K562 (cell line): Measurements from ENCODE around the gene FAM171A2. TPM values are rescaled to one million over a fixed set of nuclear protein-coding genes. Genes with fewer than 3 reads are reported as not detected.

Experiments
- CHD4 ChIP-seq: fragments of 200-600 bp; sonication (generic); IDR thresholded peaks from 3 replicates; pipeline ENCODE4 v1.6.1; 2012; ENCODE audit warnings: low read depth, mild to moderate bottlenecking, mixed read lengths, low read length, inconsistent platforms; ENCODE audit not compliant: insufficient read depth, insufficient replicate concordance, poor library complexity, severe bottlenecking
- CREM ChIP-seq: IDR thresholded peaks from 2 replicates; pipeline ENCODE4 v1.6.1; 2014; ENCODE audit warnings: antibody characterized with exemption, low read depth
- HCFC1 ChIP-seq: IDR thresholded peaks from 2 replicates; pipeline ENCODE4 v1.6.1; 2012; ENCODE audit warnings: low read depth, low read length, improper control_type of control experiment
- KLF10 ChIP-seq: fragments of 250-450 bp; sonication (Bioruptor Pico); IDR thresholded peaks from 2 replicates; pipeline ENCODE4 v1.6.1; 2021; ENCODE audit warnings: matching md5 sums
- SP1 ChIP-seq: sonication (generic); formaldehyde crosslinking; IDR thresholded peaks from 2 replicates; pipeline ENCODE4 v1.8.1; 2022; ENCODE audit warnings: mild to moderate bottlenecking, missing genetic modification reagents
- SRSF9 ChIP-seq: fragments of 200-400 bp; formaldehyde crosslinking; IDR thresholded peaks from 2 replicates; pipeline ENCODE4 v1.6.1; 2017; ENCODE audit warnings: low read depth, low read length, borderline replicate concordance
- ZFX ChIP-seq: sonication (generic); formaldehyde crosslinking; IDR thresholded peaks from 2 replicates; pipeline ENCODE4 v1.8.0; 2022; ENCODE audit warnings: mild to moderate bottlenecking, missing genetic modification reagents, moderate library complexity
- ZKSCAN1 ChIP-seq: fragments of 150-350 bp; IDR thresholded peaks from 2 replicates; pipeline ENCODE4 v1.6.1; 2016; ENCODE audit warnings: low read depth, low read length
- ZNF212 ChIP-seq: fragments of 450-650 bp; formaldehyde crosslinking; IDR thresholded peaks from 2 replicates; pipeline ENCODE4 v1.4.0; 2020; ENCODE audit warnings: mild to moderate bottlenecking
- ZNF589 ChIP-seq: fragments of 200-800 bp; sonication (Bioruptor generic); IDR thresholded peaks from 2 replicates; pipeline ENCODE4 v1.6.1; 2016; ENCODE audit warnings: low read depth, missing genetic modification characterization, missing compliant biosample characterization
- polyA plus RNA-seq, 8 experiments: library from polyadenylated mRNA; depleted of rRNA in 4 of 8; stranded (reverse) in 5 of 8; unstranded in 3 of 8; fragments of >200 nt; fragmentation: Nextera tagmentation in 2 of 8; fragmentation: Illumina TruSeq in 1 of 8; extraction: Ambion mirVana in 2 of 8; extraction: Trizol in 1 of 8; gene quantifications; 2 replicates each; pipeline versions ENCODE4 v1.2.1 to v1.2.3, GENCODE V29; 2011 to 2014; ENCODE audit warnings: inconsistent platforms in 1 of 8, missing spikeins in 1 of 8
- total RNA-seq, 7 experiments: library from RNA; depleted of rRNA in 6 of 7; stranded (reverse); fragments of >200 nt in 6 of 7; fragmentation: Illumina TruSeq in 2 of 7; extraction: Trizol in 2 of 7; gene quantifications; 2 replicates each; pipeline versions ENCODE4 v1.2.1 to v1.2.3, GENCODE V29; 2011 to 2021; ENCODE audit warnings: low replicate concordance in 1 of 7
- TF ChIP-seq, protein P1 (sequence below): fragments of 450-650 bp; formaldehyde crosslinking; IDR thresholded peaks from 2 replicates; pipeline ENCODE4 v1.4.0; 2022; ENCODE audit warnings: missing genetic modification characterization
- TF ChIP-seq, protein P2 (sequence below): IDR thresholded peaks from 2 replicates; pipeline ENCODE4 v1.6.1; 2014; ENCODE audit warnings: antibody characterized with exemption
- TF ChIP-seq, protein P3 (sequence below): fragments of 450-650 bp; IDR thresholded peaks from 2 replicates; pipeline ENCODE4 v1.6.1; 2016; ENCODE audit warnings: mild to moderate bottlenecking, moderate library complexity

Gene FAM171A2
- total and polyA plus RNA-seq, 9 of the 15 experiments (the other 6 are each of a cell fraction or from before 2014, with no cell fraction given): 0.10 to 10.2 (median 2.0) TPM; not detected in 1

DNA sequence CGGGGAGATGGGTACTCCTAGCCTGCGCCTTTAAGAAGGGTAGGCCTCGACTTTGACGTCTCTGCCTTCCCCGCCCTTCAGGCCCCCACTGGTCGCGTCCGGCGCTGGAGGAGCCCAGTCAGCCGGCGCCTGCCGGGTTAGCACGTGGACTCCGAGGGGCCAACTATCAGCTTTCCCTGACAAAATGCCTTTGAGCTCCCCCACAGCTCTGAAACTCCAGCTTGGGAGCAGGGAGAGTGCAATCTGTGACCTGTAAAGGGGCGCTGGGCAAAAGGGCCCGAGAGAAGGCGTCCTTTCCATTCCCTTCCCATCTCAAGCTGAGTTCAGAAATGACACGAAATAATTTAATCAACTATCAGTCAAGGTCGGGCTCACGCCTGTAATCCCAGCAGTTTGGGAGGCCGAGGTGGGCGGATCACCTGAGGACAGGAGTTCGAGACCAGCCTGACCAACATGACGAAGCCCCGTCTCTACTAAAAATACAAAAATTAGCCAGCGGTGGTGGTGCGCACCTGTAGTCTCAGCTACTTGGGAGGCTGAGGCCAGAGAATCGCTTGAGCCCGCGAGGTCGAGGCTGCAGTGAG lies 36.7 kb downstream of the FAM171A2 start (continued):
- TF ChIP-seq, protein P1, sequence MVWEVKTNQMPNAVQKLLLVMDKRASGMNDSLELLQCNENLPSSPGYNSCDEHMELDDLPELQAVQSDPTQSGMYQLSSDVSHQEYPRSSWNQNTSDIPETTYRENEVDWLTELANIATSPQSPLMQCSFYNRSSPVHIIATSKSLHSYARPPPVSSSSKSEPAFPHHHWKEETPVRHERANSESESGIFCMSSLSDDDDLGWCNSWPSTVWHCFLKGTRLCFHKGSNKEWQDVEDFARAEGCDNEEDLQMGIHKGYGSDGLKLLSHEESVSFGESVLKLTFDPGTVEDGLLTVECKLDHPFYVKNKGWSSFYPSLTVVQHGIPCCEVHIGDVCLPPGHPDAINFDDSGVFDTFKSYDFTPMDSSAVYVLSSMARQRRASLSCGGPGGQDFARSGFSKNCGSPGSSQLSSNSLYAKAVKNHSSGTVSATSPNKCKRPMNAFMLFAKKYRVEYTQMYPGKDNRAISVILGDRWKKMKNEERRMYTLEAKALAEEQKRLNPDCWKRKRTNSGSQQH (CRISPR knock-in tag): no peak
- TF ChIP-seq HCFC1: peak; percentile 38; the same call in 1 of the 2 replicates
- no peak for TF ChIP-seq CHD4
- peak; percentile 84 for TF ChIP-seq CREM
- TF ChIP-seq, protein P2, sequence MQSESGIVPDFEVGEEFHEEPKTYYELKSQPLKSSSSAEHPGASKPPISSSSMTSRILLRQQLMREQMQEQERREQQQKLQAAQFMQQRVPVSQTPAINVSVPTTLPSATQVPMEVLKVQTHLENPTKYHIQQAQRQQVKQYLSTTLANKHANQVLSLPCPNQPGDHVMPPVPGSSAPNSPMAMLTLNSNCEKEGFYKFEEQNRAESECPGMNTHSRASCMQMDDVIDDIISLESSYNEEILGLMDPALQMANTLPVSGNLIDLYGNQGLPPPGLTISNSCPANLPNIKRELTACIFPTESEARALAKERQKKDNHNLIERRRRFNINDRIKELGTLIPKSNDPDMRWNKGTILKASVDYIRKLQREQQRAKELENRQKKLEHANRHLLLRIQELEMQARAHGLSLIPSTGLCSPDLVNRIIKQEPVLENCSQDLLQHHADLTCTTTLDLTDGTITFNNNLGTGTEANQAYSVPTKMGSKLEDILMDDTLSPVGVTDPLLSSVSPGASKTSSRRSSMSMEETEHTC: peak; percentile 12; the same call in 1 of the 2 replicates
- TF ChIP-seq KLF10 (CRISPR knock-in tag): no peak
- no peak for TF ChIP-seq SRSF9
- TF ChIP-seq ZFX (CRISPR knock-in tag): peak; percentile 63
- TF ChIP-seq ZKSCAN1: peak; percentile 60; the same call in 1 of the 2 replicates
- TF ChIP-seq ZNF589: no peak
- TF ChIP-seq ZNF212 (CRISPR knock-in tag): no peak
- TF ChIP-seq, protein P3, sequence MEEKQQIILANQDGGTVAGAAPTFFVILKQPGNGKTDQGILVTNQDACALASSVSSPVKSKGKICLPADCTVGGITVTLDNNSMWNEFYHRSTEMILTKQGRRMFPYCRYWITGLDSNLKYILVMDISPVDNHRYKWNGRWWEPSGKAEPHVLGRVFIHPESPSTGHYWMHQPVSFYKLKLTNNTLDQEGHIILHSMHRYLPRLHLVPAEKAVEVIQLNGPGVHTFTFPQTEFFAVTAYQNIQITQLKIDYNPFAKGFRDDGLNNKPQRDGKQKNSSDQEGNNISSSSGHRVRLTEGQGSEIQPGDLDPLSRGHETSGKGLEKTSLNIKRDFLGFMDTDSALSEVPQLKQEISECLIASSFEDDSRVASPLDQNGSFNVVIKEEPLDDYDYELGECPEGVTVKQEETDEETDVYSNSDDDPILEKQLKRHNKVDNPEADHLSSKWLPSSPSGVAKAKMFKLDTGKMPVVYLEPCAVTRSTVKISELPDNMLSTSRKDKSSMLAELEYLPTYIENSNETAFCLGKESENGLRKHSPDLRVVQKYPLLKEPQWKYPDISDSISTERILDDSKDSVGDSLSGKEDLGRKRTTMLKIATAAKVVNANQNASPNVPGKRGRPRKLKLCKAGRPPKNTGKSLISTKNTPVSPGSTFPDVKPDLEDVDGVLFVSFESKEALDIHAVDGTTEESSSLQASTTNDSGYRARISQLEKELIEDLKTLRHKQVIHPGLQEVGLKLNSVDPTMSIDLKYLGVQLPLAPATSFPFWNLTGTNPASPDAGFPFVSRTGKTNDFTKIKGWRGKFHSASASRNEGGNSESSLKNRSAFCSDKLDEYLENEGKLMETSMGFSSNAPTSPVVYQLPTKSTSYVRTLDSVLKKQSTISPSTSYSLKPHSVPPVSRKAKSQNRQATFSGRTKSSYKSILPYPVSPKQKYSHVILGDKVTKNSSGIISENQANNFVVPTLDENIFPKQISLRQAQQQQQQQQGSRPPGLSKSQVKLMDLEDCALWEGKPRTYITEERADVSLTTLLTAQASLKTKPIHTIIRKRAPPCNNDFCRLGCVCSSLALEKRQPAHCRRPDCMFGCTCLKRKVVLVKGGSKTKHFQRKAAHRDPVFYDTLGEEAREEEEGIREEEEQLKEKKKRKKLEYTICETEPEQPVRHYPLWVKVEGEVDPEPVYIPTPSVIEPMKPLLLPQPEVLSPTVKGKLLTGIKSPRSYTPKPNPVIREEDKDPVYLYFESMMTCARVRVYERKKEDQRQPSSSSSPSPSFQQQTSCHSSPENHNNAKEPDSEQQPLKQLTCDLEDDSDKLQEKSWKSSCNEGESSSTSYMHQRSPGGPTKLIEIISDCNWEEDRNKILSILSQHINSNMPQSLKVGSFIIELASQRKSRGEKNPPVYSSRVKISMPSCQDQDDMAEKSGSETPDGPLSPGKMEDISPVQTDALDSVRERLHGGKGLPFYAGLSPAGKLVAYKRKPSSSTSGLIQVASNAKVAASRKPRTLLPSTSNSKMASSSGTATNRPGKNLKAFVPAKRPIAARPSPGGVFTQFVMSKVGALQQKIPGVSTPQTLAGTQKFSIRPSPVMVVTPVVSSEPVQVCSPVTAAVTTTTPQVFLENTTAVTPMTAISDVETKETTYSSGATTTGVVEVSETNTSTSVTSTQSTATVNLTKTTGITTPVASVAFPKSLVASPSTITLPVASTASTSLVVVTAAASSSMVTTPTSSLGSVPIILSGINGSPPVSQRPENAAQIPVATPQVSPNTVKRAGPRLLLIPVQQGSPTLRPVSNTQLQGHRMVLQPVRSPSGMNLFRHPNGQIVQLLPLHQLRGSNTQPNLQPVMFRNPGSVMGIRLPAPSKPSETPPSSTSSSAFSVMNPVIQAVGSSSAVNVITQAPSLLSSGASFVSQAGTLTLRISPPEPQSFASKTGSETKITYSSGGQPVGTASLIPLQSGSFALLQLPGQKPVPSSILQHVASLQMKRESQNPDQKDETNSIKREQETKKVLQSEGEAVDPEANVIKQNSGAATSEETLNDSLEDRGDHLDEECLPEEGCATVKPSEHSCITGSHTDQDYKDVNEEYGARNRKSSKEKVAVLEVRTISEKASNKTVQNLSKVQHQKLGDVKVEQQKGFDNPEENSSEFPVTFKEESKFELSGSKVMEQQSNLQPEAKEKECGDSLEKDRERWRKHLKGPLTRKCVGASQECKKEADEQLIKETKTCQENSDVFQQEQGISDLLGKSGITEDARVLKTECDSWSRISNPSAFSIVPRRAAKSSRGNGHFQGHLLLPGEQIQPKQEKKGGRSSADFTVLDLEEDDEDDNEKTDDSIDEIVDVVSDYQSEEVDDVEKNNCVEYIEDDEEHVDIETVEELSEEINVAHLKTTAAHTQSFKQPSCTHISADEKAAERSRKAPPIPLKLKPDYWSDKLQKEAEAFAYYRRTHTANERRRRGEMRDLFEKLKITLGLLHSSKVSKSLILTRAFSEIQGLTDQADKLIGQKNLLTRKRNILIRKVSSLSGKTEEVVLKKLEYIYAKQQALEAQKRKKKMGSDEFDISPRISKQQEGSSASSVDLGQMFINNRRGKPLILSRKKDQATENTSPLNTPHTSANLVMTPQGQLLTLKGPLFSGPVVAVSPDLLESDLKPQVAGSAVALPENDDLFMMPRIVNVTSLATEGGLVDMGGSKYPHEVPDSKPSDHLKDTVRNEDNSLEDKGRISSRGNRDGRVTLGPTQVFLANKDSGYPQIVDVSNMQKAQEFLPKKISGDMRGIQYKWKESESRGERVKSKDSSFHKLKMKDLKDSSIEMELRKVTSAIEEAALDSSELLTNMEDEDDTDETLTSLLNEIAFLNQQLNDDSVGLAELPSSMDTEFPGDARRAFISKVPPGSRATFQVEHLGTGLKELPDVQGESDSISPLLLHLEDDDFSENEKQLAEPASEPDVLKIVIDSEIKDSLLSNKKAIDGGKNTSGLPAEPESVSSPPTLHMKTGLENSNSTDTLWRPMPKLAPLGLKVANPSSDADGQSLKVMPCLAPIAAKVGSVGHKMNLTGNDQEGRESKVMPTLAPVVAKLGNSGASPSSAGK: peak; percentile 92
- peak; percentile 75 for TF ChIP-seq SP1 (CRISPR knock-in tag)
